Neuron (in vitro differentiated cells): ENCODE data around the gene FZD7.

Source experiments
- H2AFZ ChIP-seq: one replicate; pipeline ENCODE4 v1.6.1; 2013; ENCODE audit warnings: low read depth, mild to moderate bottlenecking, inconsistent platforms, low read length, moderate library complexity
- H3K27me3 ChIP-seq: one replicate; pipeline ENCODE4 v1.6.1; 2013; ENCODE audit warnings: low read length; ENCODE audit not compliant: insufficient read depth
- H3K36me3 ChIP-seq: one replicate; pipeline ENCODE4 v1.6.1; 2013; ENCODE audit warnings: low read length; ENCODE audit not compliant: insufficient read depth
- H3K4me1 ChIP-seq: one replicate; pipeline ENCODE4 v1.6.1; 2013; ENCODE audit warnings: low read length; ENCODE audit not compliant: insufficient read depth
- H3K4me3 ChIP-seq: 2 replicates; pipeline ENCODE4 v1.5.1; 2013; ENCODE audit warnings: mild to moderate bottlenecking, low read length, moderate library complexity
- H3K9me3 ChIP-seq: one replicate; pipeline ENCODE4 v1.6.1; 2013; ENCODE audit warnings: low read length

Gene FZD7

GRCh38 chr2:202049840-202050239, 16.2 kb downstream of the FZD7 start:
- H3K9me3 ChIP-seq: no peaks in the 10 kb centered on the region
- H2AFZ ChIP-seq: no peak overlapping the region
- no peaks in the 10 kb centered on the region for H3K27me3 ChIP-seq
- H3K4me3 ChIP-seq: no peak overlapping the region
- H3K4me1 ChIP-seq: peaks cover 9% of the 10 kb centered on the region
- H3K36me3 ChIP-seq: no peaks in the 10 kb centered on the region

DNA sequence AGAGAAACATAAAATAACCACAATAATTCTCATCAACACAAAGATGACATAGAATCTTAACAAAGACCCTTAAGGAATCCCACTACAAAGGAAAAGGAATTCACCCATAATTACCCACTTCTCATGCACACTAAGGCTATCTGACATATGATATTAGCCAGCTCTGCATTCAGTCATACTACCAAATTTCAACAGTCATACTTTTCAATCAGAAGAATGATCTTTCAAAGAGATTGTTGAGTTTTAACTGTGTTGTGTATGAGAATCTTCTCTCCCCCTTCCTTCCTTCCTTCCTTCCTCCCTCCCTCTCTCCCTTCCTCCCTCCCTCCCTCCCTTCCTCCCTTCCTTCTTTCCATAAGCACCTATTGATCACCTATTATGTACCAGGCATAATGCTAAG, 17.0 kb downstream of the FZD7 start:
- no peaks in the 10 kb centered on the region for H3K36me3 ChIP-seq
- peaks cover 3% of the 10 kb centered on the region for H3K4me1 ChIP-seq
- H2AFZ ChIP-seq: no peak overlapping the region
- H3K9me3 ChIP-seq: no peaks in the 10 kb centered on the region
- no peak overlapping the region for H3K4me3 ChIP-seq
- H3K27me3 ChIP-seq: no peaks in the 10 kb centered on the region

- H3K4me1 ChIP-seq: peaks cover 3% of the 10 kb centered on the region
- H3K4me3 ChIP-seq: no peak overlapping the region
- H3K9me3 ChIP-seq: no peaks in the 10 kb centered on the region
- H3K27me3 ChIP-seq: no peaks in the 10 kb centered on the region
- no peaks in the 10 kb centered on the region for H3K36me3 ChIP-seq
- no peak overlapping the region for H2AFZ ChIP-seq
Measured at GRCh38 chr2:202051499-202052161, 18.0 kb downstream of the FZD7 start.

DNA sequence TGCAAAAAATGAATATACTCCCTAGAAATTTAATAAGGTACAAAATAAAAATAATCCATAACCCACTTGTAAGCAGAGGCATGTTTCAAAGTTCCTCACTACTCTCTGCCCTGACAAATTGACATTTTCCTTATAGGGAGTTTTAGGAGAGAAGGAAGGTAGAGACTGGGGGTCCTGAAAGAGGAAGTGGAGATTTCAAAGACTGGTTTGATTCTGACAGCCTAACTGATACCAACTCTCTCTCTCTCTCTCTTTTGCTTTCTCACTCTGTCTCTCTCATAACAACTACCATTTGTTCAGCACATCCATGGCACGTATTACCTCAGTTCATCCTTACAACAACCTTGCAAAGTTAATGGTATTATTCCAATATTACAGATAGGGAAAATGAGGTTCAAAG, 18.6 kb downstream of the FZD7 start:
- Histone ChIP-seq H3K4me3 (no peak overlapping the region), H3K36me3 (no peaks in the 10 kb centered on the region)

GRCh38 chr2:202054679-202055078, 21.0 kb downstream of the FZD7 start:
- Histone ChIP-seq H3K36me3 (no peaks in the 10 kb centered on the region), H3K4me3 (no peak overlapping the region)

More for the DNA sequence above, 18.6 kb downstream of the FZD7 start:
- peaks cover 3% of the 10 kb centered on the region for H3K4me1 ChIP-seq
- no peaks in the 10 kb centered on the region for H3K9me3 ChIP-seq
- H3K27me3 ChIP-seq: no peaks in the 10 kb centered on the region
- H2AFZ ChIP-seq: no peak overlapping the region

GRCh38 chr2:202056611-202057010, 23.0 kb downstream of the FZD7 start:
- H3K4me3 ChIP-seq: no peak overlapping the region
- no peak overlapping the region for H2AFZ ChIP-seq
- H3K9me3 ChIP-seq: no peaks in the 10 kb centered on the region
- H3K27me3 ChIP-seq: no peaks in the 10 kb centered on the region
- no peaks in the 10 kb centered on the region for H3K36me3 ChIP-seq
- no peaks in the 10 kb centered on the region for H3K4me1 ChIP-seq

More at GRCh38 chr2:202054679-202055078, 21.0 kb downstream of the FZD7 start:
- no peaks in the 10 kb centered on the region for H3K27me3 ChIP-seq
- H2AFZ ChIP-seq: no peak overlapping the region
- H3K9me3 ChIP-seq: no peaks in the 10 kb centered on the region
- H3K4me1 ChIP-seq: peaks cover 3% of the 10 kb centered on the region

GRCh38 chr2:202060218-202060617, 26.6 kb downstream of the FZD7 start:
- Histone ChIP-seq H2AFZ (no peak overlapping the region), H3K36me3 (no peaks in the 10 kb centered on the region), H3K4me1 (peaks cover 14% of the 10 kb centered on the region), H3K27me3 (no peaks in the 10 kb centered on the region), H3K9me3 (no peaks in the 10 kb centered on the region), H3K4me3 (no peak overlapping the region)

DNA sequence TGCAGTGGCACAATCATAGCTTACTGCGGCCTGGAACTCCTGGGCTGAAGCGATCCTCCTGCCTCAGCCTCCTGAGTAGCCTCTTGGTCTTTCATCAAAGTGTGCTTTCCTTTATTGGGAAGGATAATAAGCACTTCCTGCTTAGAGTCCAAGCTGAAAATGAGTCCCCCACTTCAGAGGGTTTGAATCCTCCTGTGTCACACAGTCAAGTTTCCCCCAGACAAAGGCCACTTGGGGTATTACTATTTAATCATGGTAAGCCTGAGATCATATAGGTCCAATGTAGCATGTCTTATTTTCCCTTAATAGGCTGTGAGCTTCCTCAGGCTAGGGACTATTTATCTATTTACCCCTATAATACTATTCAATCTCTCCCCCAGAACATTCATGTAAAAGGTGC, 28.0 kb downstream of the FZD7 start:
- Histone ChIP-seq H3K4me3 (no peak overlapping the region), H3K9me3 (no peaks in the 10 kb centered on the region), H3K4me1 (peaks cover 20% of the 10 kb centered on the region), H3K36me3 (no peaks in the 10 kb centered on the region), H2AFZ (no peak overlapping the region), H3K27me3 (no peaks in the 10 kb centered on the region)

GRCh38 chr2:202064171-202064880, 30.7 kb downstream of the FZD7 start:
- no peaks in the 10 kb centered on the region for H3K27me3 ChIP-seq
- peak overlapping the region; percentile 38 for H3K4me3 ChIP-seq
- no peaks in the 10 kb centered on the region for H3K9me3 ChIP-seq
- H3K4me1 ChIP-seq: peaks cover 20% of the 10 kb centered on the region
- H2AFZ ChIP-seq: peak overlapping the region; percentile 39
- H3K36me3 ChIP-seq: no peaks in the 10 kb centered on the region

- H3K27me3 ChIP-seq: no peaks in the 10 kb centered on the region
- H2AFZ ChIP-seq: no peak overlapping the region
- no peaks in the 10 kb centered on the region for H3K36me3 ChIP-seq
- no peaks in the 10 kb centered on the region for H3K9me3 ChIP-seq
- no peak overlapping the region for H3K4me3 ChIP-seq
- peaks cover 20% of the 10 kb centered on the region for H3K4me1 ChIP-seq
Measured at GRCh38 chr2:202064881-202065230, 31.2 kb downstream of the FZD7 start.

GRCh38 chr2:202065876-202066275, 32.2 kb downstream of the FZD7 start:
- H3K4me3 ChIP-seq: no peak overlapping the region
- H3K9me3 ChIP-seq: no peaks in the 10 kb centered on the region
- H2AFZ ChIP-seq: no peak overlapping the region
- H3K4me1 ChIP-seq: peaks cover 20% of the 10 kb centered on the region
- no peaks in the 10 kb centered on the region for H3K36me3 ChIP-seq
- no peaks in the 10 kb centered on the region for H3K27me3 ChIP-seq

DNA sequence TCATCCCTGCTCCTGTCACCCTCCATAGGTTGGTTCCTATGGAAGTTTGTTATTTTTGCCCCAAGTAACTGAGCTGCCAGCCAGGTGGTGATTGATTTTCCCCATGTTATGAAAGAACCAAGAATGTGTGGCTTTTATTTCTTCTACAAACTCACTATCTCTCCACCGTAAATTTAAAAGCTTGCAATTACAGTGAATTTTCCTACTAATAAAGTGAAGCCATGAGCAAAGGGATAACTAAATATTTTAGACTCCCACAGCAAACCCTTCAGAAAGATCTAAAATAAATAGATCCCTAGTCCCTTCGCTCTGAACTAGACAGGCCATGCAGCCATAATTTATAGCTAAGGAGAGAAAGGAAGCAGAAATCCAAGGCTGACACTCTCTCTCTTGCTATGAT, 33.2 kb downstream of the FZD7 start:
- H3K4me1 ChIP-seq: peaks cover 20% of the 10 kb centered on the region
- no peak overlapping the region for H3K4me3 ChIP-seq
- H2AFZ ChIP-seq: no peak overlapping the region
- H3K9me3 ChIP-seq: no peaks in the 10 kb centered on the region
- H3K27me3 ChIP-seq: no peaks in the 10 kb centered on the region
- H3K36me3 ChIP-seq: no peaks in the 10 kb centered on the region

GRCh38 chr2:202067589-202067988, 33.9 kb downstream of the FZD7 start:
- Histone ChIP-seq H3K4me1 (peaks cover 24% of the 10 kb centered on the region), H3K36me3 (no peaks in the 10 kb centered on the region), H3K4me3 (no peak overlapping the region), H3K9me3 (no peaks in the 10 kb centered on the region), H3K27me3 (no peaks in the 10 kb centered on the region), H2AFZ (no peak overlapping the region)
